Activated CD8-positive, alpha-beta memory T cell treated with anti-CD3 and anti-CD28 coated beads for 48 hours (primary cell): Measurements from ENCODE around the gene ARHGAP15.

Source experiments
- DNase-seq, 3 experiments: peaks; one replicate each; pipeline ENCODE4 v3.0.0-alpha.2; 2020; ENCODE audit warnings: low read depth in 2 of 3, low spot score in 2 of 3

The ARHGAP15 gene

GRCh38 chr2:143477714-143478443, 348.7 kb downstream of the ARHGAP15 start:
- DNase-seq: no peak

DNA sequence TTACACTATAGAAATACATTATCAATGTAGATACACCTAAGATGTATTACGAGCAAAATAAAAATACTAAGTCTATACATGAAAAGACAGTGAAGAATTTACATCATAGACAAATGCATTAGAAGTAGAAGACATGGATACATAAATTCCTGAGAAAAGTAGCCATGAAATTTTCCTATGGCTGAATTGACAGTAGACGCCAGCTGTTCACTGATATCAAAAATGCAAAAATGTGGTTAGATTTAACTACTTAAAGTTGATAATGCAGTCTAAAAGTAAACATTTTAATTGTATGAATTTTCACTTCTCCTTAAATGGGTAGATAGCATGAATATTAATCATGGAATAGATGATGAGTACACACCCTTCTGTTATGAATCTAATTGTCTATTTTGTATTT, 350.9 kb downstream of the ARHGAP15 start:
- DNase-seq: no peak

GRCh38 chr2:143480601-143481236, 351.5 kb downstream of the ARHGAP15 start:
- DNase-seq: no peak

DNA sequence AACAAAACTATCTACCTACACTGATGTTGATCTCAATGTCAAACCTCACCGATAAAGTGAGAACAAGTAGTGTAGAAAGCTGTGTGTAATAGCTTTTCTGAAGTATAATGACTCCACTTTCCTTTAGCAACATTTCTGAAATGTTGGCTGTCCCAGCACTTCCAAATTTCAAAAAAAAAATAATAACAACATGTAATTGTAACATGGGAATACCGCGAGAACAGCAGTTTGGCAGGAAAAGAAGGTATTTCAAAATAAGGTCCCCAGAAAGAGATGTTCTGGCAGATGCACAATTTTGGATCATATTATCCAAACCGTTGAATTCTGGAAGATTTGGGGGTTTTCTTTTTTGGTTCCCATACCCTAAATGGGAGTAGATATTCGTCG, 352.0 kb downstream of the ARHGAP15 start:
- no peak for DNase-seq

GRCh38 chr2:143481733-143482132, 352.5 kb downstream of the ARHGAP15 start:
- DNase-seq: no peak

DNA sequence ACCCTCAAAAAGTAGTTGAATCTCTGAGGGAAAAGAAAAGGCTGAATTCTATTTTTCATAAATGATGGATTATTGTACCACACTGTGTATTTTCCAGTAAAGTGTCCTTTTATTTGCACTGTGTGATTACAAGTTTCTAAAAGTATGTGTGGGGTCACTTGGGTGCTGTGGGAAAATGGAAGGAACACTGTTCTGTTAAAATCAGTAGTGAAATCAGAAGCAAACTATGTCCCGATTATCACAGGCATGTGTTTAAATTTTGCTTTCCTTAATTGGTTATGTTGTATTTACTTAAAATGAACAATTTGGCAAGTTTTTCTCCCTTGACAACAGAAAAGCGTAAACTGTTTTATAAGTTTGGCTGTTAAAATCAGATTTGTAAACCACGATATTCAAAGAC, 353.1 kb downstream of the ARHGAP15 start:
- no peak for DNase-seq

DNA sequence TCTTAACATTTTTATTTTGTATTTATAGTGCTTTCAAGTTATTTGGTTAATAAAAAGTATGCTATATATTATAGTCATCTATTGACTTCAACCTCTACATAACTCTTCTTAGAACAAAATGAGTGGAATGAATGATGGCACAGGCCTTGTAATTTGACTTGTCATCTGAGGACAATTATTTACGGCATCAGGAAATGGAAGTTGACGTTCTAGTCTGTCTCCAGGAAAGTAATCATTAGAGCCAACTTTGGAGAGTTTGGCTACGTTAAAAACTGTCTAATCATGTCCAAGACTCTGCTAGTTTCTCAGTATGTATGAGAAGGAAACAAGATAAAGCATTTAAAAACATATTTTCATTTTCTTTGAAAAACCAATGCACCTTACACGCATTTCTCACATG, 353.6 kb downstream of the ARHGAP15 start:
- DNase-seq: no peak

DNA sequence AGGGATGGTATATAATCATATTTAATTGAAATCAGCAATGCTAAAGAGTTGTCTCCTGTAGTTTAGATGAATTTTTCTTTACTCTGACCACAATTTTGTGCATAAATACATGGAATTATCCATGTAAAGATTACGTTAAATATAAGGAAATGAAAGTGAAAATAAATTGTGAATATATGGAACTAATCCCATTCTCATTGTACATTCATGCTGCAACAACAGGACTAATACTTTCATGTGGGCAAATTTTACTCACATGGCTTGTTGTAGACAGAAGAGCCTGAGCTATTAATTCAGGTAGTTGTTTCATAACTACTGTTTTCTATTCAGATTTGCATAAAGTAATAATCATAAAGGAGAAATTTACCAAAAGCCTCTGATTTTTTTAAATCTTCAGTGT, 357.8 kb downstream of the ARHGAP15 start:
- no peak for DNase-seq

GRCh38 chr2:143489145-143489544, 359.9 kb downstream of the ARHGAP15 start:
- no peak for DNase-seq

DNA sequence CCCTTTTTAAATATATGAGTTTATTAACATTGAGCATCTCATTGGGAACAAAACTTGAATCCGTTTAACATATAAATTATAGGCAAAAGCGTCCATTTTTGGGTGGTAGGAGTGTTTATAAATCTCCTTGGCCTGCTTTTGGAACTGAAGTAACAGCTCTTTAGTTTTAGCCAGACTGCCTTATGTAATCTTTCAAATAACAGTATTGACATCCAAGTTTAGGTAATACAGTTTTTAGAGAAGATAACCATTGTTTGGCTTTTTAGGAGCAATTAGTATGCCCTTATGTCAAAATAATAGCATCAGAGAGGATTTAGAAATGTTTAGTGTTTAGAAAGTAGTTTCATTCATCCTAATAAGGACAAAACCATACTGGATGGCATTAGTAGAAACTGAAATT, 361.9 kb downstream of the ARHGAP15 start:
- no peak for DNase-seq

GRCh38 chr2:143493339-143493738, 364.1 kb downstream of the ARHGAP15 start:
- DNase-seq: no peak

- DNase-seq: no peak
These were observed 368.5 kb downstream of the ARHGAP15 start for GRCh38 chr2:143497726-143498125.

- no peak for DNase-seq
These were observed 369.3 kb downstream of the ARHGAP15 start for GRCh38 chr2:143498496-143498895.

DNA sequence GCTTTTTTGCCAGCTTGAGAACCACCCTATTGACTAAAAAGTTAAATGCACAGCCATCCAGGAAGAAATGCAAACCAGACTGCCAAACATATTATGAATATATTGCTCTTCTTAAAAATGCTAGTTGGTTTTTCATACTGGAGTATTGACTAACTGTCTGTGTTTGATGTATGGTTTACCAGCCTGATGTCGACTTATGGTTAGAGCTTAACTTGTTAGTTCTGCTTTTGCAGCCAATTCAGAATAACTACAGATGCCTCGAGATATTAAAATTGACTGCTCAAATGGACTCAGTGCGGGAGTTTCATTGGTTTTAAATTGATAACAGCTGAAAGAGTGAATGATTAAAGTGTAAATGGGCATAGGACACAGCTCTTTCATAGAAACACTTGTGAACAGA, 369.8 kb downstream of the ARHGAP15 start:
- no peak for DNase-seq

- DNase-seq: no peak
These were observed 372.0 kb downstream of the ARHGAP15 start for GRCh38 chr2:143501106-143501676.

DNA sequence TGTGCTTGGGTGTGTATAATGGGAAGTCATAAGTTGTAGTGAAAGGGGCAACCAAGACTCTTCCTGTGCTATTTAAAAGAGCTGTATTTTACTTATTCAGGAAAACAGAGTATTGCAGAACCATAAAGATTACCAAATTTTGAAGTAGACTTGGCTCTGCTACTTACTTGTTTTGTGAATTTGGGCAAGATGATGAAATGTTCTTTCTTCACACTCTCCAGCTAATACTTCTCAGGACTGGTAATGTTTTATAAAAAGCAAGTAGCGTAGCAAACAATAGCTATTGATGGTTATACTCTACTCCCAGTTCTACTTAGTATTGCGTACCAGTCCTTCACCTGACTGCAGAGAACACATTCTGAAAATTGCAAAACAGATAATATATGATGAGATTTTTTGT, 374.1 kb downstream of the ARHGAP15 start:
- DNase-seq: no peak

- no peak for DNase-seq
These were observed 375.2 kb downstream of the ARHGAP15 start for GRCh38 chr2:143504397-143504796.

DNA sequence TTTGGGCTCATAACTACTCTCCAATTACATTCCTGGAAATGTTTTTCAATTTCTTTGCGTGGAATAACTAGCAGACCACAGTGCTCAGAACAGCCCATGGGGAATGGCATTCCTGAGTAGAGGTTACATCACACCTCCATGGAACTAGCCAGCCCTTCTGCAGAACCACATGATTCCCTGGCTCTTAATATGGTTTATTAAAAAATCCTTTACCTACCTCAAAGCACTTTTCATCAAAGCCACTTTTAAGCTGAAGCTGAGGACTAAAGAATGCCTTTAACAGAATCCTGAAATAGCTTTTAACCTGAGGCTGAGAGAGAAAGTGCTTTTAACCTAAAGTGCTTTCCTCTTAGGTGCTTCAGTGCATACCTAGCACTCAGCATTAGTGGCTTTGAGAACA, 376.3 kb downstream of the ARHGAP15 start:
- no peak for DNase-seq

DNA sequence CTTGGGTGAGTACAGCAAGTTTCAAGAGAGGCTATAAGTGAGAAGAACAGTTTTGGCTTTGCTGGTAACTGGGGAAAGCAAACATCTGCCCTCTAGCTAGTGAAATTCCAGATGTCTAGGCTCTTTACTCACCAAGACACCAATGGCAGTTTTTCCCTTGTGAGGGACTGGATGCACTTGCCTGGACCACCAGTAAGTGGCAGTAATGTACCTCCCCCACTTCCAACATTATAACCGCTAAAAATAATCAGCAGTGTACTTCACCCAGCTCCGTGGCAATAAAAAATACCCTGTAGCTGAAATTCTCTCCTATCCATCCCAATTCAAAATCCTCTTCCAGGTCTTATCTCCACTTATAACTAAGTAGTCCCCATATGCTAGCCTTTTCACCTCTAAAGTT, 383.9 kb downstream of the ARHGAP15 start:
- no peak for DNase-seq

- DNase-seq: no peak
These were observed 385.2 kb downstream of the ARHGAP15 start for GRCh38 chr2:143514413-143514812.

GRCh38 chr2:143515318-143515717, 386.1 kb downstream of the ARHGAP15 start:
- DNase-seq: no peak

DNA sequence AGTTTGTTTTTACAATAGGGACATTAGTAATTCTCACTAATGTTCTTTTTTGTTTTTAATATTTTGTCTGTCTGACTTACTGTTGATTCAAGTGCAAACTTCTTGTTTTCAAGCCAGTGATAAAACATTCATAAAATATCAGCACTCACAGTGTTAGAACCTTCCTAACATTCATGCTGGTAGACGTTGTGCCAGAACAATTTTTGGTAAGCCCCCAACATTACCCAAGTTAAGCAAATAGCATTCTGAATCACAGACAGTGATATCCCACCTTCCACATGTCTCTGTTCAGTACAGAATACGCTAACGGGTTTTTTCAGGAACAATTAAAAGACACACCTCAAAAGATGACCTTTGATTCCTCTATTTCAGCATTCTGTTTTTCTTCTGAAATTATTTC, 390.3 kb downstream of the ARHGAP15 start:
- DNase-seq: no peak

DNA sequence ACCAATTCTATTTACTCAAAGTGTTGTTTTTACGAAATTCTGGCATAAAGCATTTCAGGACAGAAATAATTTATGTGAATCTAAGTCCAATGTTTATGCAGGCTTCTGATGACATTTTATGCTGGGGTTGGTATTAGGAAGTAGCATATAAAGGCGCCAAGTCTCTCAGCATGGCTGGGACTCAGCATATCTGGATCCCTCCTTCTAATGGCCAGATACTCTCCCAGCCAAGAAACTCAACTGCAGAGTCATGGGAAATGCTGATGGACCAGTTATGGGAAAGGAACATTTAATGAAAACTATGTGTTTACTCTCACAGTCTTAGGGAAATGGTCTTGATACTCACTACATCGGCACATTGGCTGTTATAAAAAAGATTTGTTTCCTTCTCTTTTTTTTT, 392.2 kb downstream of the ARHGAP15 start:
- no peak for DNase-seq
